Measurements from ENCODE around the gene LPXN. TPM values are rescaled to one million over a fixed set of nuclear protein-coding genes. Genes with fewer than 3 reads are reported as not detected.

The LPXN gene
- total RNA-seq, 1 experiment from 2014 or later = 7.8 TPM

DNA sequence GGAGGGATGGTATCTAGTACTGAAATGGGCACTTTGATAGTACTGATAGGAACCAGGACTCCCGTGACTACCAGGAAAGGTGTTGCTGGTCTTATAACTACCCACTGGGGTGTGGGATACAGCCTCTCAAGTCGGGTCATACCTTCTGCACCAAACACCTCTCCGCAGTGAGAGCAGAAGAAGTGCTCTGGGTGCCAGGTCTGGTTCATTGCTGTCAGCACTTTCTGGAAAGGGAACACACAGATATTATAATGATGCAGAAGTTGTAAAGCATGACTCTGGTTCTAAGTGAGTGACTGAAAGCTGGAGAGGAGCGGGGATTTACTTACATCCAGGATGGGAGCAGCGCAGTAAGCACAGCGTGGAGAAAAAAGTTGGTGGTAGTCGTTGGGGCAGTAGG, 26.0 kb downstream of the LPXN start:
- peaks cover 56% of the 10 kb centered on the region for H3K36me3 Mint-ChIP-seq (ENCODE audit: insufficient read depth, unreplicated experiment)

DNA sequence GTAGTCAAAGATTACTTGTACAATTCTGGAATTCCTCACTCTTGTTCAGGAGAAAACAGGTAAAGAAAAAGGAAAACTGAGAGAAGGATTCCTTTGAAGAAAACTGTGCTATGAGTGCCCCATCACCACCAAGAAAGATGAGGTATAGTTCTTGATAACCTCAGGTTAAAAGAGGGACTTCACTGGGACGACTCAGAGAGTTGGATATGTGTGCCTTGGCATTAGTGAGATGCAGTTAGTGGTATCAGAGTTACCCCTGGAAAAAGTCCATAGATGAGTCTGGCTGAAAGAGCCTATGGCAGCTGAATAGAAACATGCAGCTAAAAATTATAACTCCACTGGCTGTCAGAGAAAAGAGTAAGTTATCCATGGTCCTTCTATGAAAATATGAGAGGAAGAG, 28.8 kb downstream of the LPXN start:
- no peak overlapping the region for H3K27ac Mint-ChIP-seq (ENCODE audit: low read depth, unreplicated experiment)

More for the DNA sequence above, 26.0 kb downstream of the LPXN start:
- H3K9me3 Mint-ChIP-seq (ENCODE audit: unreplicated experiment) = no peaks in the 10 kb centered on the region
- DNase-seq (ENCODE audit: unreplicated experiment) = no peak
- H3K27ac Mint-ChIP-seq (ENCODE audit: low read depth, unreplicated experiment) = no peak overlapping the region
- H3K4me1 Mint-ChIP-seq (ENCODE audit: insufficient read depth, unreplicated experiment) = no peaks in the 10 kb centered on the region
- no peaks in the 10 kb centered on the region for H3K27me3 Mint-ChIP-seq (ENCODE audit: insufficient read depth, unreplicated experiment)
- POLR2A ChIA-PET = interaction anchor here (1.3 kb wide), 1 partner anchor 20 kb away, joined by 3 read pairs; no protein-coding TSS in a partner anchor
- BruUV-seq (replicated peaks) = no TSS peak
- intact Hi-C loops (cut with micrococcal nuclease) = no loop called here
- TF ChIP-seq, protein P1, sequence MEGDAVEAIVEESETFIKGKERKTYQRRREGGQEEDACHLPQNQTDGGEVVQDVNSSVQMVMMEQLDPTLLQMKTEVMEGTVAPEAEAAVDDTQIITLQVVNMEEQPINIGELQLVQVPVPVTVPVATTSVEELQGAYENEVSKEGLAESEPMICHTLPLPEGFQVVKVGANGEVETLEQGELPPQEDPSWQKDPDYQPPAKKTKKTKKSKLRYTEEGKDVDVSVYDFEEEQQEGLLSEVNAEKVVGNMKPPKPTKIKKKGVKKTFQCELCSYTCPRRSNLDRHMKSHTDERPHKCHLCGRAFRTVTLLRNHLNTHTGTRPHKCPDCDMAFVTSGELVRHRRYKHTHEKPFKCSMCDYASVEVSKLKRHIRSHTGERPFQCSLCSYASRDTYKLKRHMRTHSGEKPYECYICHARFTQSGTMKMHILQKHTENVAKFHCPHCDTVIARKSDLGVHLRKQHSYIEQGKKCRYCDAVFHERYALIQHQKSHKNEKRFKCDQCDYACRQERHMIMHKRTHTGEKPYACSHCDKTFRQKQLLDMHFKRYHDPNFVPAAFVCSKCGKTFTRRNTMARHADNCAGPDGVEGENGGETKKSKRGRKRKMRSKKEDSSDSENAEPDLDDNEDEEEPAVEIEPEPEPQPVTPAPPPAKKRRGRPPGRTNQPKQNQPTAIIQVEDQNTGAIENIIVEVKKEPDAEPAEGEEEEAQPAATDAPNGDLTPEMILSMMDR (IDR thresholded peaks at IDR 0.05; ENCODE audit: unreplicated experiment) = no peak
- CTCF ChIA-PET = no interaction called here
- no peak overlapping the region for H3K4me3 Mint-ChIP-seq (ENCODE audit: unreplicated experiment)

DNA sequence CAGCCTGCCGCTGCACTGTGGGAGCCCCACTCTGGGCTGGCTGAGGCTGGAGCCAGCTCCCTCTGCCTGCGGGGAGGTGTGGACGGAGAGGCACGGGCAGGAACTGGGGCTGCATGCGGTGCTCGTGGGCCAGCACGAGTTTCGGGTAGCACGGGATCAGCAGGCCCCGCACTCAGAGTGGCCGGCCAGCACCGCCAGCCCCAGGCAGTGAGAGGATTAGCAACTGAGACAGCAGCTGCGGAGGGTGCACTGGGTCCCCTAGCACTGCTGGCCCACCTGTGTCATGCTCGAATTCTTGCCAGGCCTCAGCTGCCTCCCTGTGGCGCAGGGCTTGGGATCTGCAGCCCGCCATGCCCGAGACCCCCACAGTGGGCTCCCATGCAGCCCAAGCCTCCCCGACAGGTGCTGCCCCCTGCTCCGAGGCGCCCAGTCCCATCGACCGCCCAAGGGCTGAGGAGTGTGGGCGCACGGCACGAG, 43.8 kb downstream of the LPXN start:
- POLR2A ChIA-PET = interaction anchor here (0.7 kb wide), 1 partner anchor 106 kb away, joined by 4 read pairs; no protein-coding TSS in a partner anchor
- Mint-ChIP-seq H3K4me1 (ENCODE audit: insufficient read depth, unreplicated experiment) (no peaks in the 10 kb centered on the region), H3K36me3 (ENCODE audit: insufficient read depth, unreplicated experiment) (peaks cover 16% of the 10 kb centered on the region), H3K27ac (ENCODE audit: low read depth, unreplicated experiment) (no peak overlapping the region), H3K9me3 (ENCODE audit: unreplicated experiment) (no peaks in the 10 kb centered on the region), H3K4me3 (ENCODE audit: unreplicated experiment) (no peak overlapping the region), H3K27me3 (ENCODE audit: insufficient read depth, unreplicated experiment) (no peaks in the 10 kb centered on the region)
- no peak for DNase-seq (ENCODE audit: unreplicated experiment)
- intact Hi-C loops (cut with micrococcal nuclease) = no loop called here
- CTCF ChIA-PET = interaction anchor here (0.6 to 4.4 kb wide), 3 partner anchors 7 to 1572 kb away, joined by 4 to 18 read pairs (median 4); no protein-coding TSS in a partner anchor
- TF ChIP-seq, protein P1 (IDR thresholded peaks at IDR 0.05; ENCODE audit: unreplicated experiment) = no peak
- BruUV-seq (replicated peaks) = no TSS peak

More for the DNA sequence above, 28.8 kb downstream of the LPXN start:
- Mint-ChIP-seq H3K4me3 (ENCODE audit: unreplicated experiment) (no peak overlapping the region), H3K9me3 (ENCODE audit: unreplicated experiment) (no peaks in the 10 kb centered on the region), H3K4me1 (ENCODE audit: insufficient read depth, unreplicated experiment) (no peaks in the 10 kb centered on the region), H3K27me3 (ENCODE audit: insufficient read depth, unreplicated experiment) (no peaks in the 10 kb centered on the region), H3K36me3 (ENCODE audit: insufficient read depth, unreplicated experiment) (peaks cover 33% of the 10 kb centered on the region)
- no TSS peak for BruUV-seq (replicated peaks)
- ChIA-PET POLR2A (no interaction called here), CTCF (interaction anchor here (0.7 to 1.2 kb wide), 4 partner anchors 20 to 1220 kb away, joined by 3 to 6 read pairs (median 4); no protein-coding TSS in a partner anchor)
- TF ChIP-seq, protein P1 (IDR thresholded peaks at IDR 0.05; ENCODE audit: unreplicated experiment) = no peak
- DNase-seq (ENCODE audit: unreplicated experiment) = no peak
- intact Hi-C loops (cut with micrococcal nuclease) = no loop called here

DNA sequence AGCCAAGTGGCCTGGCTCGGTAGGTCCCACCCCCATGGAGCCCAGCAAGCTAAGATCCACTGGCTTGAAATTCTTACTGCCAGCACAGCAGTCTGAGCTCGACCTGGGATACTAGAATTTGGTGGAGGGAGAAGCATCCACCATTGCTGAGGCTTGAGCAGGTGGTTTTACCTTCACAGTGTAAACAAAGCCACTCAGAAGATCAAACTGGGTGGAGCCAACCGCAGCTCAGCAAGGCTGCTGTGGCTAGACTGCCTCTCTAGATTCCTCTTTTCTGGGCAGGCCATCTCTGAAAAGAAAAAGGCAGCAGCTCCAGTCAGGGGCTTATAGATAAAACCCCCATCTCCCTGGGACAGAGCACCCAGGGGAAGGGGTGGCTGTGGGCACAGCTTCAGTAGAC, 45.4 kb downstream of the LPXN start:
- POLR2A ChIA-PET = interaction anchor here (1.0 kb wide), 1 partner anchor 19 kb away, joined by 3 read pairs; no protein-coding TSS in a partner anchor
- TF ChIP-seq, protein P1 (IDR thresholded peaks at IDR 0.05; ENCODE audit: unreplicated experiment) = no peak
- Mint-ChIP-seq H3K9me3 (ENCODE audit: unreplicated experiment) (no peaks in the 10 kb centered on the region), H3K36me3 (ENCODE audit: insufficient read depth, unreplicated experiment) (peaks cover 17% of the 10 kb centered on the region), H3K27me3 (ENCODE audit: insufficient read depth, unreplicated experiment) (no peaks in the 10 kb centered on the region), H3K27ac (ENCODE audit: low read depth, unreplicated experiment) (no peak overlapping the region), H3K4me3 (ENCODE audit: unreplicated experiment) (no peak overlapping the region), H3K4me1 (ENCODE audit: insufficient read depth, unreplicated experiment) (no peaks in the 10 kb centered on the region)
- intact Hi-C loops (cut with micrococcal nuclease) = no loop called here
- no peak for DNase-seq (ENCODE audit: unreplicated experiment)
- no TSS peak for BruUV-seq (replicated peaks)
- CTCF ChIA-PET = no interaction called here

All from MCF 10A (cell line).